Measurements from ENCODE around the gene MYO1D. TPM values are rescaled to one million over a fixed set of nuclear protein-coding genes. Genes with fewer than 3 reads are reported as not detected.
"Not testable (repeated sequence)": the region's sequence is repeated elsewhere in the genome, so short reads cannot be mapped to it uniquely, and the experiment has no call there.

The MYO1D gene
- total RNA-seq, 1 donor from 2014 or later: 18.0 TPM

DNA sequence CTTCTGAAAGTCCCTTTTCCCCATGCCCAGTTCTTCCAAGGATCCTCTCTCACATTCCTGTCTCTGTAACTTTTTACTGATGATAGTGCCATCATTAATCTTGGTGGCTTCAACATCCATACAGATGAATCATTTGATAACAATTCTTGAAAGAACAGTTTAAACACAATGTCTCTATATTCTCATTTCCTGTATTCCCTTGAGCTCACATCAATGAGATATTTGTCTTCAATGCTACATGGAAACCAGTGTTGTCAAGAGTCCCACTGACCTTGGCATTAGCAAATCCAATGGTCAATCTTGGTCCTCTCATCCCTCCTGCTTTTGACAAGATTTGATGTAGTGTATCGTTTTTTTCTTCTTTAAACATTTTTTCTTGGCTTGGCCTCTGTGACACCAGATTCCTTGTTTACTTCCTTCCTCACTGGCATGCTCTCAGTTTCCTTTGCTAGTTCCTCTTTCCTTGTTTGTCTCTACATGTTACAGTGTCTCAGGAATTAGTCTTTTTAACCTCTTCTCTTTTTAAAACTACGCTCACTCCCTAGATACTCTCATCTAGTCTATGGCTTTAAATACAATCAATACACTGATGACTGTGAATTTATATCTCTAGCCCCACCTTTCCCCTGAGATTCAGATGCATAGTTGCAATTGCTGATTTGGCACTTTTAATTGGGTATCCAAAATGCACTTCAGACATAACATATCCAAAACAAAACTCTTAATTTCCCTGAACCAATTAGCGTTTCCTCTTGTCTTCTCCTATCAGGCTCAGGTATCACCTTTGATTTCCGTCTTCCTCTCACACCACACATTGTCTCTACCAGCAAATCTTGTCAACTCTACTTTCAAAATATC, 134.0 kb downstream of the MYO1D start:
- Histone ChIP-seq H3K27me3 (ENCODE audit: insufficient read depth, low read length) (no peaks in the 10 kb centered on the region), H3K4me2 (ENCODE audit: low read length) (no peak overlapping the region), H3K4me3 (ENCODE audit: insufficient read depth, low read depth, low read length) (no peak overlapping the region), H2AFZ (ENCODE audit: low read depth, low read length) (no peak overlapping the region), H4K20me1 (ENCODE audit: insufficient read depth, low read length) (no peaks in the 10 kb centered on the region), H3K9ac (ENCODE audit: low read length) (no peak overlapping the region), H3K36me3 (ENCODE audit: insufficient read depth, low read length) (no peaks in the 10 kb centered on the region), H3K27ac (ENCODE audit: low read depth, low read length) (no peak overlapping the region), H3K4me1 (ENCODE audit: insufficient read depth, low read length) (no peaks in the 10 kb centered on the region), H3K79me2 (ENCODE audit: insufficient read depth, low read length) (no peaks in the 10 kb centered on the region), H3K9me3 (ENCODE audit: insufficient read depth, low read depth, low read length) (no peaks in the 10 kb centered on the region)
- Mint-ChIP-seq H3K4me1 (ENCODE audit: low read depth, unreplicated experiment) (no peaks in the 10 kb centered on the region), H3K36me3 (ENCODE audit: low read depth, unreplicated experiment) (peaks cover 5% of the 10 kb centered on the region), H3K27ac (ENCODE audit: unreplicated experiment) (no peak overlapping the region), H3K27me3 (ENCODE audit: low read depth, unreplicated experiment) (no peaks in the 10 kb centered on the region), H3K4me3 (ENCODE audit: unreplicated experiment) (no peak overlapping the region), H3K9me3 (ENCODE audit: unreplicated experiment) (no peaks in the 10 kb centered on the region)
- DNase-seq (ENCODE audit: low read depth): no peak
- FAIRE-seq: peak; percentile 59
- TF ChIP-seq EZH2 (IDR thresholded peaks at IDR 0.05; ENCODE audit: insufficient read depth, low read length): no peak
- TF ChIP-seq, protein P1, sequence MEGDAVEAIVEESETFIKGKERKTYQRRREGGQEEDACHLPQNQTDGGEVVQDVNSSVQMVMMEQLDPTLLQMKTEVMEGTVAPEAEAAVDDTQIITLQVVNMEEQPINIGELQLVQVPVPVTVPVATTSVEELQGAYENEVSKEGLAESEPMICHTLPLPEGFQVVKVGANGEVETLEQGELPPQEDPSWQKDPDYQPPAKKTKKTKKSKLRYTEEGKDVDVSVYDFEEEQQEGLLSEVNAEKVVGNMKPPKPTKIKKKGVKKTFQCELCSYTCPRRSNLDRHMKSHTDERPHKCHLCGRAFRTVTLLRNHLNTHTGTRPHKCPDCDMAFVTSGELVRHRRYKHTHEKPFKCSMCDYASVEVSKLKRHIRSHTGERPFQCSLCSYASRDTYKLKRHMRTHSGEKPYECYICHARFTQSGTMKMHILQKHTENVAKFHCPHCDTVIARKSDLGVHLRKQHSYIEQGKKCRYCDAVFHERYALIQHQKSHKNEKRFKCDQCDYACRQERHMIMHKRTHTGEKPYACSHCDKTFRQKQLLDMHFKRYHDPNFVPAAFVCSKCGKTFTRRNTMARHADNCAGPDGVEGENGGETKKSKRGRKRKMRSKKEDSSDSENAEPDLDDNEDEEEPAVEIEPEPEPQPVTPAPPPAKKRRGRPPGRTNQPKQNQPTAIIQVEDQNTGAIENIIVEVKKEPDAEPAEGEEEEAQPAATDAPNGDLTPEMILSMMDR (IDR thresholded peaks at IDR 0.05; ENCODE audit: insufficient read depth, low read depth, low read length): no peak

DNA sequence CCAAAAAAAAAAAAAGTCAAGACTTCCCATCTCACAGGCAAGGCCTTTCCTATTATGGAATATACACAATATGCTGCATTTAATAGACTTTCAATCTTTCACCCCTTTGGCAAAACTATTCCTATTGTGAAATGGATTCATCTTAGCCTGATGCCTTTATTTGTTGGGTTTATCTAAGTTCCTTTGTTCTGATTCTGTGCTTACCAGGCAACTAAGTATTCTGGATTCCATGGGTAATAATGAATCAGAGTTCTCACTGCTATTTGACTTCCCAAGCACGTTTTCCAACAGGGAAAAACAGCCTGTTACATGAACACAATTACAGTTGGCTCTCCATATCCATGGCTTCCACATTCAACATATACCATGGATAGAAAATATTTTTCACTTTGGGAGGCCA, 135.5 kb downstream of the MYO1D start:
- no peak overlapping the region for H3K4me2 ChIP-seq (ENCODE audit: low read length)
- H3K36me3 ChIP-seq (ENCODE audit: insufficient read depth, low read length): no peaks in the 10 kb centered on the region
- no peak overlapping the region for H3K9ac ChIP-seq (ENCODE audit: low read length)
- no peaks in the 10 kb centered on the region for H4K20me1 ChIP-seq (ENCODE audit: insufficient read depth, low read length)
- H3K27ac ChIP-seq (ENCODE audit: low read depth, low read length): no peak overlapping the region
- Mint-ChIP-seq H3K36me3 (ENCODE audit: low read depth, unreplicated experiment) (peaks cover 5% of the 10 kb centered on the region), H3K4me3 (ENCODE audit: unreplicated experiment) (no peak overlapping the region), H3K27ac (ENCODE audit: unreplicated experiment) (no peak overlapping the region), H3K4me1 (ENCODE audit: low read depth, unreplicated experiment) (no peaks in the 10 kb centered on the region), H3K27me3 (ENCODE audit: low read depth, unreplicated experiment) (no peaks in the 10 kb centered on the region), H3K9me3 (ENCODE audit: unreplicated experiment) (no peaks in the 10 kb centered on the region)
- no peak for DNase-seq (ENCODE audit: low read depth)
- H3K4me1 ChIP-seq (ENCODE audit: insufficient read depth, low read length): no peaks in the 10 kb centered on the region
- H2AFZ ChIP-seq (ENCODE audit: low read depth, low read length): no peak overlapping the region
- no peaks in the 10 kb centered on the region for H3K27me3 ChIP-seq (ENCODE audit: insufficient read depth, low read length)
- TF ChIP-seq EZH2 (IDR thresholded peaks at IDR 0.05; ENCODE audit: insufficient read depth, low read length): no peak
- TF ChIP-seq, protein P1 (IDR thresholded peaks at IDR 0.05; ENCODE audit: insufficient read depth, low read depth, low read length): no peak
- H3K79me2 ChIP-seq (ENCODE audit: insufficient read depth, low read length): no peaks in the 10 kb centered on the region
- no peak overlapping the region for H3K4me3 ChIP-seq (ENCODE audit: insufficient read depth, low read depth, low read length)
- FAIRE-seq: no peak
- no peaks in the 10 kb centered on the region for H3K9me3 ChIP-seq (ENCODE audit: insufficient read depth, low read depth, low read length)

DNA sequence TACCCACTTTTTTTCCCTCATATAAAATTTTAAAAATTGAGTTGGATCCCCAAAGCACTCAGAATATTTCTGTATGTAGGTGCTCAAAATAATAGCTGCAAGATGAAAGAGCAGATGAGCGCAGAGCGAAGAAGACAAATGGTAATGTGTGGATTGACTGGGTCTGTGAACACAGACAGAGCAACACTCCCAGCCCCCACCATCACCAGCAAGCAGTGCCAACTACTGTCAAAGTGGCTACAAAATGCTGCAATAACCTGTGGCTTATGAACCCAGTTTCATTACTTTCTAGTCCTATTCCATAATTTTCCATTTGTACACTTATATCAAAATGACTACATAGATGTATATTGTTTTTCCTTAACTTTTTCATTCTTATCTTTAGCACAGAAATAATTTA, 137.2 kb downstream of the MYO1D start:
- H3K4me3 Mint-ChIP-seq (ENCODE audit: unreplicated experiment): no peak overlapping the region
- no peaks in the 10 kb centered on the region for H3K9me3 ChIP-seq (ENCODE audit: insufficient read depth, low read depth, low read length)
- no peak overlapping the region for H3K4me3 ChIP-seq (ENCODE audit: insufficient read depth, low read depth, low read length)
- H3K4me2 ChIP-seq (ENCODE audit: low read length): no peak overlapping the region
- TF ChIP-seq, protein P1 (IDR thresholded peaks at IDR 0.05; ENCODE audit: insufficient read depth, low read depth, low read length): no peak
- TF ChIP-seq EZH2 (IDR thresholded peaks at IDR 0.05; ENCODE audit: insufficient read depth, low read length): no peak
- no peak overlapping the region for H2AFZ ChIP-seq (ENCODE audit: low read depth, low read length)
- H3K27ac ChIP-seq (ENCODE audit: low read depth, low read length): no peak overlapping the region
- H3K36me3 ChIP-seq (ENCODE audit: insufficient read depth, low read length): no peaks in the 10 kb centered on the region
- no peaks in the 10 kb centered on the region for H3K9me3 Mint-ChIP-seq (ENCODE audit: unreplicated experiment)
- H4K20me1 ChIP-seq (ENCODE audit: insufficient read depth, low read length): no peaks in the 10 kb centered on the region
- H3K9ac ChIP-seq (ENCODE audit: low read length): no peak overlapping the region
- H3K79me2 ChIP-seq (ENCODE audit: insufficient read depth, low read length): no peaks in the 10 kb centered on the region
- H3K4me1 Mint-ChIP-seq (ENCODE audit: low read depth, unreplicated experiment): no peaks in the 10 kb centered on the region
- no peak for FAIRE-seq
- H3K27me3 Mint-ChIP-seq (ENCODE audit: low read depth, unreplicated experiment): no peaks in the 10 kb centered on the region
- H3K36me3 Mint-ChIP-seq (ENCODE audit: low read depth, unreplicated experiment): peaks cover 6% of the 10 kb centered on the region
- H3K27me3 ChIP-seq (ENCODE audit: insufficient read depth, low read length): no peaks in the 10 kb centered on the region
- DNase-seq (ENCODE audit: low read depth): no peak
- no peak overlapping the region for H3K27ac Mint-ChIP-seq (ENCODE audit: unreplicated experiment)
- H3K4me1 ChIP-seq (ENCODE audit: insufficient read depth, low read length): no peaks in the 10 kb centered on the region

DNA sequence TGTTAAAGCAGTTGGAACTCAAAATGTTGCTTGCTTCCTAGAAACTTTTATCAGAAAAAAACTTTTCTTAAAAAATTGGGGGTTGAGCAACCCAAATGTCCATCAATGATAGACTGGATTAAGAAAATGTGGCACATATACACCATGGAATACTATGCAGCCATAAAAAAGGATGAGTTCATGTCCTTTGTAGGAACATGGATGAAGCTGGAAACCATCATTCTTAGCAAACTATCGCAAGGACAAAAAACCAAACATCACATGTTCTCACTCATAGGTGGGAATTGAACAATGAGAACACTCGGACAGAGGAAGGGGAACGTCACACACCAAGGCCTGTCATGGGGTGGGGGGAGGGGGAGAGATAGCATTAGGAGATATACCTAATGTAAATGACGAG, 137.8 kb downstream of the MYO1D start:
- H3K27me3 ChIP-seq (ENCODE audit: insufficient read depth, low read length); FAIRE-seq; H3K4me1 ChIP-seq (ENCODE audit: insufficient read depth, low read length); H3K4me2 ChIP-seq (ENCODE audit: low read length); H3K36me3 Mint-ChIP-seq (ENCODE audit: low read depth, unreplicated experiment); H3K4me3 Mint-ChIP-seq (ENCODE audit: unreplicated experiment); H3K27ac Mint-ChIP-seq (ENCODE audit: unreplicated experiment); H3K9me3 Mint-ChIP-seq (ENCODE audit: unreplicated experiment); H3K36me3 ChIP-seq (ENCODE audit: insufficient read depth, low read length); H3K9me3 ChIP-seq (ENCODE audit: insufficient read depth, low read depth, low read length); H4K20me1 ChIP-seq (ENCODE audit: insufficient read depth, low read length); DNase-seq (ENCODE audit: low read depth); H3K4me3 ChIP-seq (ENCODE audit: insufficient read depth, low read depth, low read length); H3K27ac ChIP-seq (ENCODE audit: low read depth, low read length); H3K79me2 ChIP-seq (ENCODE audit: insufficient read depth, low read length); H3K9ac ChIP-seq (ENCODE audit: low read length); H3K4me1 Mint-ChIP-seq (ENCODE audit: low read depth, unreplicated experiment); H2AFZ ChIP-seq (ENCODE audit: low read depth, low read length); H3K27me3 Mint-ChIP-seq (ENCODE audit: low read depth, unreplicated experiment): not testable (repeated sequence)
